ENCODE data around the gene OR10T2.

GRCh38 chr1:158417586-158417985, 18.3 kb upstream of the OR10T2 start:
- TF ChIP-seq EZH2 (IDR thresholded peaks at IDR 0.05; ENCODE audit: borderline replicate concordance, low read length) (no peak), CTCF (conservative IDR thresholded peaks at IDR 0.05 in 1 of 2, IDR thresholded peaks at IDR 0.05 in 1 of 2; ENCODE audit: extremely low read depth in 1 of 2, insufficient read depth in 1 of 2, low read depth in 1 of 2, low read length in 2 of 2) (no peak)

Data from mammary epithelial cell (primary cell).